Stimulated activated CD4-positive, alpha-beta T cell treated with anti-CD3 and anti-CD28 coated beads, Interleukin-15, amount 100 ng/mL, for 48 hours (primary cell): Measurements from ENCODE around the gene GDF11.

Experiments
- DNase-seq, 2 donors: peaks; one replicate each; pipeline ENCODE4 v3.0.0-alpha.2; 2020; ENCODE audit warnings: low read depth in 2 of 2

The GDF11 gene

GRCh38 chr12:55795950-55796349, 53.0 kb downstream of the GDF11 start:
- no peak for DNase-seq

GRCh38 chr12:55797068-55797467, 54.1 kb downstream of the GDF11 start:
- DNase-seq: no peak

- no peak for DNase-seq
Measured at GRCh38 chr12:55797550-55797949, 54.6 kb downstream of the GDF11 start.
